GM12864 (cell line): ENCODE results near the gene GIGYF2.

Source experiments
- DNase-seq: peaks from one replicate; pipeline ENCODE4 v3.0.0-alpha.2; 2011; ENCODE audit warnings: low read depth
- H3K4me3 ChIP-seq: 2 replicates; pipeline ENCODE4 v1.5.1; 2011; ENCODE audit warnings: mild to moderate bottlenecking, low read depth, low read length, control low read depth
- CTCF ChIP-seq: IDR thresholded peaks from 2 replicates; pipeline ENCODE4 v1.5.1; 2011; ENCODE audit warnings: low read depth, mild to moderate bottlenecking, moderate library complexity, low read length, control low read depth, inconsistent platforms; ENCODE audit errors: missing control alignments

The GIGYF2 gene

GRCh38 chr2:232659359-232659758, 37.8 kb upstream of the GIGYF2 start:
- no peak for TF ChIP-seq CTCF
- H3K4me3 ChIP-seq = no peak overlapping the region
- no peak for DNase-seq

GRCh38 chr2:232662486-232663260, 34.5 kb upstream of the GIGYF2 start:
- DNase-seq = no peak
- TF ChIP-seq CTCF = no peak
- no peak overlapping the region for H3K4me3 ChIP-seq

GRCh38 chr2:232666051-232666805, 30.9 kb upstream of the GIGYF2 start:
- H3K4me3 ChIP-seq = no peak overlapping the region
- no peak for TF ChIP-seq CTCF
- no peak for DNase-seq

GRCh38 chr2:232667989-232668583, 29.0 kb upstream of the GIGYF2 start:
- no peak for DNase-seq
- H3K4me3 ChIP-seq = no peak overlapping the region
- no peak for TF ChIP-seq CTCF

- DNase-seq = no peak
- no peak overlapping the region for H3K4me3 ChIP-seq
- peak; percentile 27 for TF ChIP-seq CTCF
Measured at GRCh38 chr2:232668805-232669444, 28.2 kb upstream of the GIGYF2 start.

- no peak for TF ChIP-seq CTCF
- no peak overlapping the region for H3K4me3 ChIP-seq
- DNase-seq = no peak
Measured at GRCh38 chr2:232672588-232672987, 24.5 kb upstream of the GIGYF2 start.
